Myocyte (in vitro differentiated cells): ENCODE measurements around the gene TANC2. TPM values are rescaled to one million over a fixed set of nuclear protein-coding genes. Genes with fewer than 3 reads are reported as not detected.
"Not testable (repeated sequence)": the region's sequence is repeated elsewhere in the genome, so short reads cannot be mapped to it uniquely, and the experiment has no call there.

ENCODE experiments used
- DNase-seq: peaks from one replicate; pipeline ENCODE4 v3.0.0-alpha.2; 2012; ENCODE audit warnings: low read depth
- total RNA-seq: library from RNA; depleted of rRNA; stranded (reverse); fragments of >200 nt; gene quantifications from 2 replicates; pipeline ENCODE4 v1.2.3, GENCODE V29; 2014

Gene TANC2
- total RNA-seq, 1 donor from 2014 or later: 21.4 TPM

DNA sequence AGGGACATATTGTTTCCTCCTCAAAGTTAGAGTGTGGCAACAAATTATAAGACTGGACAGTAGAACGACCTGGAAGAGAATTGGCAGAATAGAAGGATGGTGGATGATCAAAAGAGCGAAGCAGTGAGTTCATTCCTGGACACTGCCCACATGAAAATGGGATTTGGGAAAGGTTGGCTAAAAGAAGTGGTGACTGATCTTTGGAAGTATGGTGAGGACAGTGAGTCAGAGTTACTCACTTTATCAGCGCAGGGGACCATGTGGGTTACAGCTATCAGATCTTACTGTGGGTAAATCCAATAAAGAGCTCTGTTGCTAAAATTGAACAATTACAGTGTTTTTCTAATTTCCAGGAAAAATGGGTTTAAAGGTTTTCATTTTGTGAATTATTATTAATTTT, 2.7 kb upstream of the TANC2 start:
- DNase-seq: peak; percentile 37

DNA sequence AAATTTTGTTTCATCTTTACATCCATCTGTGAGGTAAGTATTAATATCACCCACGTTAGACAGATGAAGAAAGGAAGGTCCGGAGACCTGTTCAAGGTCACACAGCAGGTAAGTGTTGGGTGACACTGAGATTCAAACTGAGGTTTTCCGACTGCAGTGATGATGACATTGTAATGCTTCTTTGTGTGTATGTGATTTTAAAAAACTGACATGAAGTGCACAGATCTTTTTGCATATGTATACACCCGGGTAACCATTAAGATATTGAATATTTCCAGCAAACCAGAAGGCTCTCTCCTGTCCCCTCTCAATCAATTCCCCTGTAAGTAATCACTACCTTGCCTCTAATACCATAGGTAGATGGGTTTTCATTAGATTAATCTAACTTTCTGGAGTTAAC, 1.5 kb upstream of the TANC2 start:
- no peak for DNase-seq

DNA sequence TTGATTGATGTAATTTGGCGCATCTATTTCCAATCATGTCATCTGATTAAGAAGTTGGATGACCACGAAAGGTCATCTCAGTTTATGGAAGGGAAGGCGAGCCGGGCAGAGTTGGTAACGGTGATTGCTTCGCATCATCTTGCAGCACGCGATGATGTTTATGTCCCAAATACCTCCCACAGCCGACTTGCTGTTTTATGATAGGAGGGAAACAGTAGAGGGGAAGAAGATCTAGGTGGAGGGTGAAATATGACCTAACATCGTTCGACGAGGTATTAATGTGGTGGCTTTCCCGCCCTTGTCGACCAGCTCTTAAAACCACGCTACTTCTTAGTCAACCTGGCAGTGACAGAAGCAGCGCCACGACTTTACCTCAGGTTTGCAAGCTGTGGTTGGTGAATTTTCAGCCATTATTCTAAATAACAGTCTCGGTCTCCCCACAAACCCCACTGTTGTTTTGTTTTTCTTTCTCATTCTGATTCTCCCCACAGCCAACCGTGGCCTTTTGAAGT, 805 bp upstream of the TANC2 start:
- DNase-seq: no peak

DNA sequence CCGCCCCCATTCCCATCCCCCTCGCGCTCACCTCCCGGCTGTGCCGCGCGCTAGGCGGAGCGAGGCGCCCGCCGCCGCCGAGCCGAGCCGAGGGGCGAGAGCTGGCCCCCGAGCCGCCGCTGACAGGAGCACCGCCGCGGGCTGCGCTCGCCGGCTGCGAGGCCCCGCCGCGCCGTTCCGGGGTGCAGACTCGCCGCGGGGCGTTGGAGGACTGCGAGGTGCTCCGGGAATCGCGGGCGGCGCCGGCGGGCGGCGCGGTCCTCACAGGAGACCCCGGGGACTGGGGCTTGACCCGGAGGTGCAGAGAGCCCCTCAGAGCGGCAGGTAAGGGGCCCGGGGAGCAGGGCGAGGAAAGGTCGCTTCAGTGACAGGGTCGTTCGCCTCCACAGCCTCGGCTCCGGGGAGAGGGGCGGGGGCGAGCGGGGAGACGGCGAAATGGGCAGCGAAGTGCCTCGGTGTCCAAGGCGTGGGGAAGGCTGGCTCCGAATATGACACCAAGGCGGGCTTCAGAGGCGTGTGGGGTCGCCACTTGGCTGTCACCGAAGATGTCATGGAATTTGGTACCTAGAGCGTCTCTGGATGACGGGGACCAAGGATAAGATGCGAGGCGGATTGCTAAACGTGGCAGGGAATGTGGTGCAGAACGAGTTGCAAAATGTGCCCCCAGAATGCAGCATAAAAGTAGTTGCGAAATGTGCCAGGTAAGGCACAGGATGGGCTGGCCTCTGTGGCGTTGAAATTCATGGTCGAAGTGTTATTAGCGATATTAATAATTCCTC, 580 bp downstream of the TANC2 start:
- peak; percentile 31 for DNase-seq

DNA sequence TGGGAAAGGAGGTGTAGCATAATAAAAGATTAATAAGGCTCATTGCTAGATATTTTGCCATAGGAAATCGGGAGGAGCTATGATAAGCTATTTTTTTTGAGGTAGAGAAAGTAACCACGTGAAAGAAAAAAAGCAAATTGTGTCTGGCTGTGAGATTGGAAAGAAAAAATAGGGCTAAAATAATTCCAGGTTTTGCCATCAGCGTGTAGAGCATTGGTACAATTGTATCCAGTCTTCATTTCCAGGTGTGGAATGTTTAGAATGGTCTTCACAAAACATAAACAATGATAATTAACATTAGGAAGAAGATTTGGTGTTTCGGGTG, 1.1 kb downstream of the TANC2 start:
- no peak for DNase-seq

DNA sequence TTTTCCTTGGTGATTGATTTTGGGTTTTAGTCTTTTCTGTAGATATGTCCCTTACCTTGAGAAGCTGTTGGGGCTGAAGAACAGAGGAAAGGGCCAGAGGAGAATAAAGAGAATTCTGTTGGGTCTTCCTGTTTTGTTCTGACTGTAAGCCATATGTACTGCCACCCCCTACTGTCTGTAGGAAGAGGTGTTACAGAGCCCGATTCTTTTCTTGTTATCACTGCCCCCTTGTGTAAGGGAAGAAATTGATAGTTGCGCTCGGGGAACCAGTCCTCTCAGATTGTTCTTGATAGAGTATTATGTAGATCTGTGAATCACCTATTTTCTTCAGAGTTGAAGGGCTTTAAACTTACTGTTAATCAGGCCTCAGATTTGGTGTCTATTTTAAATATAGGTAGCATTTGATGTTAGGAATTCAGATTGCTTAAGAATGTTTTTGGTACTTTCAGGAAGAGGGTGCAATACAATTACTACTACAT, 2.4 kb downstream of the TANC2 start:
- peak; percentile 85 for DNase-seq

DNA sequence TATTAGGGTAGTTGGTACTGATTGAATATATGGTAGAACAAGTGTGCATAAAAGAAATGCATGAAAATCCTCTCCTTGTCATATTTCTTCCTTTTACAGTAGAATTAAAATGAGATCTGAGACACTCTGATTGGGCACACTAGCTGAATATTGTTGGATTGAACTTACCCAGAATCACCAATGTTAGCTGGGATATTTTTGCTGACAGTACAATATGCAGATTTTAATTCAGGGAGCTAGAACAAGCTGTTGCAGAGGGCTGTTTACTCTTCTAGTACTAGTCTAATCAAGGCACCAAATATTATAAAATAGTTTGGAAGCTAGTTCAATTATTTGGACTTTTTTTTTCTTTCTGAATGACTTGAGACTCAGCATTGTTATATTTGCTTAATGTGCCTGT, 4.6 kb downstream of the TANC2 start:
- no peak for DNase-seq

DNA sequence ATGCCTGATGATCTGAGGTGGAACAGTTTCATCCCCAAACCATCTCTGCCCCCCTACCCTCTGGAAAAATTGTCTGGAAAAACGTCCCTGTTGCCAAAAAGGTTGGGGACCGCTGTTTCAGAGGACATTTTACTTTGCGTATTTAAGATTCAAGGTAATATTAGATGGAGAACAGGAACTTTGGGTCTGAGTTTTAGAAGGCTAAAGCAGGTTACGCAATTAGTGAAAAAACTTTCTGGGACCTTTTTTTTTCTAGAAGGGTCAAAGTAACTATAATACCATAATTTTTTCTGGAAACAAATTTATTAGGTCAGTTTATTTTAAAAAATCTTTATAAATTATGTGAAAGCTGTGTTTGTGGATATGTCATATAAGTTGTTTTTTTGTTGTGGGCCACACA, 5.8 kb downstream of the TANC2 start:
- DNase-seq: no peak

DNA sequence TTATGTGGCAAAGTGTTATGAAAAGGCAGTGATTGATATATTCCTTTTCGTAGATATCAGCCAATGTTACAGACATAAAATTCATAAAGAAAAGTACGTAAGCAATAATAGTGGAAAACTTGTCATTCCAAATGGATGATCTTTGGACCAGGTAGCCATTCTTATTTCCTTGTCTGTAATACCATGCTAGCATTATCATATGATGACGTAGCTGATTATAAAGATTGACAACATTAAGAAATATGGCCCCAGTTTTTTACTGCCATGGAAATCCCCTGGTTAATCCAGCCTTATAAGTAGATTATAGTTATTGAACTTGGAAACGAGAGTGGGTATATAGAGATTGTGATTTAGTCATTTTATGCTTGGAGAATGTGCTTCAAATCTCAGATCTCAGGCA, 8.8 kb downstream of the TANC2 start:
- no peak for DNase-seq

DNA sequence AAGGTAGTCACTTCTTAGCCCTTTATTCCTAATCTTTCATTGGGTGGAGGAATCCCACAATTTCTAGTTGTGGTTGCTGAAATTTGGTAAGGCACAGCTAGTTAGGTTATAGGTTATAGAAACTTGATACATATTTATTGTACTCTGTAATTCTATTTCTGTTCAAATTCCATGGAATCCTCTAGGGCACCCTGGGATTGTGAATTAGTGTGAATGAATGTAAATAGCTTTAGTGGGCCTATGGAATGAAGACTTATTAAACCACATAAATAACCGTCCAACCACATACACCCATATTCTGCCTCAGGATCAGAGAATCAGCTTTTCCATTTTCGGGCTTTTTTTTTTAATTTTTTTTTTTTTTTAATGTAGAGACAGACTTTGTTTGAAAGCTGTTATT, 9.2 kb downstream of the TANC2 start:
- no peak for DNase-seq

DNA sequence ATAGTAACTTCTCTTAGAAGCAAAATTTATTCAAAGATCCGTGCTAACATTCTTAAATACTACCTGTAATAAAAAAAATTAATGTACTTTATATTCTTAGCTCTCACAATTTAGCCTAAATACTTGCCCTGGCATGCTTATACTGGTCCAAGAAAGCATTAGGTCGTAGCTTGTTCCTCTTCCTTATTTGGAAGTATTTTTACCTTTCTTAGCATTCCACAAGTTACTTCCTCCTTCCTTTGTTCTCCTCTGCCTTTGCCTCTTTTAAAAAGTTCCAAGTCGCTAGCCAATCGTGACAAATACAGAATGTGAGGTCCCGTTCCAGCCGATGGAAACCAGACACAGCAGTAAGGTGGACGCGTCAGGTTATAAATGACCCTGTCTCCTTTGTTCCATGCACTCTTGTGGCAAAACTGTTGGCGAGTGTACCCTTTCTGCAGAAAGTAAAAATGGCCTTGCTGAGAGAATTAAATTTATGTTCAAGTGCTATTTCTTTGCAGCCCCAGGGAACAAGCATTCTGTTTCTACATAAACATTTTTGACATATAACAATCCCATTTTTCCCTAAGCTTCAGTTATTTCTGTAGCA, 10.7 kb downstream of the TANC2 start:
- not testable (repeated sequence) for DNase-seq

DNA sequence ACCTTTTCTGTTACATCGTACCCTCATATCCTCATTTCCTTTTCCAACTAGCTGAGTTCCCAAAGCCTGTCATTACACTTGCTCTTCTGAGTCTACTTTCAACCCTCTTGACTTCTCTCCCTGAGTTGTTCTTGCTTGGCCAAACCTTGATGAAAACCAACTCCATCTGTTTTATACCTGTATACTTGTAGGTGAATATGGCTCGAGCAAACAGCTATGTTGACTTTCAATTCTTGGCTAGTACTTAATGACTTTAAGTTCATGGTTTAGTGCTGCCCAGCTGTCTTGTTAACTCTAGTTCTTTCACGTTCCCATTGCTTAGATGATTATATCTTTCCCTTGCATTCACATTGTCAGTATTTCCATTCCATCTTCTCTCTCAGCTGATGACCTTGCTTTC, 14.8 kb downstream of the TANC2 start:
- DNase-seq: no peak

DNA sequence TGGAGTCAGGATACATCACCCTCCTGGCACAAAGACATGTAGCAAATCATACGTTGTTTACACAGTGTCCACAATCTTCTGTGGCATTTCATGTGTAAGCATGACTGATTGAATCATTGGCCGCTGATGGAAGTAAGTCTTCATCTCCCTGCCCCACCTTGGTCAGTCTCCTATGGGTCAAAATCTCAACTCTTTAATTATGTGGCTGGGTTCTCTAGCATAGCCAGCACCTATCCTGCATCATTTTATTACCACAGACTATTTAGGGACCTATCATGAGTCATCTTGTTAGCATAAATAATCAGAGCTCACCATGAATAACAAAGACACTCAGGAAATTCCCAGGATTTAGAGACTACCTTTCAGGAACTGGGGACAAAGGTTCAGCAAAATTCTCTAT, 15.9 kb downstream of the TANC2 start:
- no peak for DNase-seq

DNA sequence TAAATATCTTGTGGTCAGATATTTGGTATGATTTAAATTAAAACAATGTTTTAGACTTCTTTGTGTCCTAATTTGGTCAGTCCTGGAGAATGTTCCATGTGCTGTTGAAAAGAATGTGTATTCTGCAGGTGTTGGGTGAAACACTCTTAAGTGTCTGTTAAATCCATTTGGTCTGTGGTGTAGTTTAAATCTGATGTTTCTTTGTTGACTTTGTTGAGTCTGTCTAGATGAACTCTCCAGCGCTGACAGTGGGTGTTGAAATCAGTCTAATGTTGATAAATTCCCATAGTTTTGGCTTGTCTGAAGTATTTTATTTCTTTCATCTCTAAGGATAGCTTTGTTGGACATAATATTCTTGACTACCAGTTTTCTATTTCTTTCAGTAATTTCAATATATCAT, 18.8 kb downstream of the TANC2 start:
- no peak for DNase-seq

DNA sequence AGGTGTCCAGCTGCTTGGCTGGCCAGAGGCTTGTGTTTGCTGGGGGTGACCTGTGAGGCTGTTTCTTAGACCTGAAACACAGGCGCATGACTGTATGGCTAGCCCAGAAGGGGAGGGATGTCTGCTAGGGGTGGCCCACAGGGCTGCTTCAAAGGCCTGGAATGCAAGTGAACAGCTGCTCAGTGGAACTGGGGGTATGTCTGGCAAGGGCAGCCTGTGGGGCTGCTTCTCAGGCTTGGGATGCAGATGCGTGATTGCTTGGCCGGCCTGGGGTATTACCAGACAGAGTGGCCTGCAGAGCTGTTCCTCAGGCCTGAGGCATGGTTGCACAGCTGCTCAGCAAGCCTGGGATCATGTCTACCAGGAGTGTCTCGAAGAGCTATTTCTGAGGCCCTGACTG, 20.5 kb downstream of the TANC2 start:
- DNase-seq: peak; percentile 93

DNA sequence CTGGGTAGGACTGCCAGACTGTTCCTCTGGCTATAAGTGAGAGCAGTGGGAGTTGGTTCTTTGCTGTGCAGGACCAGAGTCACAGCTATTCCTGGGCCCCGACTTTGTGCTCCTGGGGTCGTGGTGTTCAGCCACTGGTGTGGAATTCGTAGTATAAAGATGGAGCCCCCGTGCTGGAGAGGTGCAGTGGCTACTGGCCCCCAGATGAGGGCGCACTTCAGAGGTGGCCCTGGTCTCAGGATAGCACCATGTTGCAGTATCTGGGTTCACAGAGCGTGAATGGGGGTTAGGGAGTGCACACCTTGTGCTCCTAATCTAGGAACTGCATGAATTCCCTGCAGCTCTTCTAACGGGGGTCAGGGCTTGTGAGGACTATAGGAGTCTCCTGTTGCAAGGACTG, 21.1 kb downstream of the TANC2 start:
- no peak for DNase-seq

DNA sequence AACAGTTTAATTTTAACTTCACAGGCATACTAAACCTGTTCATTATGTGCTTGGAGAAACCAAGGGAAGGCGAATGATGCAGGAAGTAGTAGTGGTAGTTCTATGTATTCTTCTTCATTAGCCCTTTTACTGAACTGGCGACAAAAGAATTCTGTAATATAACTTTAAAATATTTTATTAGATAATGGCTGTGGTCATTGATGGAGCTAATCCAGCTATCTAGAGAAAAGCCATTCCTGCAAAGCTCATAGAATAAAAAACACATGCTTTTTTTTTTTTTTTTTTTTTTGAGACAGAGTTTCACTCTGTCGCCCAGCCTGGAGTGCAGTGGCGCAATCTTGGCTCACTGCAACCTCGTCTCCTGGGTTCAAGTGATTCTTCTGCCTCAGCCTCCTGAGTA, 23.5 kb downstream of the TANC2 start:
- no peak for DNase-seq

DNA sequence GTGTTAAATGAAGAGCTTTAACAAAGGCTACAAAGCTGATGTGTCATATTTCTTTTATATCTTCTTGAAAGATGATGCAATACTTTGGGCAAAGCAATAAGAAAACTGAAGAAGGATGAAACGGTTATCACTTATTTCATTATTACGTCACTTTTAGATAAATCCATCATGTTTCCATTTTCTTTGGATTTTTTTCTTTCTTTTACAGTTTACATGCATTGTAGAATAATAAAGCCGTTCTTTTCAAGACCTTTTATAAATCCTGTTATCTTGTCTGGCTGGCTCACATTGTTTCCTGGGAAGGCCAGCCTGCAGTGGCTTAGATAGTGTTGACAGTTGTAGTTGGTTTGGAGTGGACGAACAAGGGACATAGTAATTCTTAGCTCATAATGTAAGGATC, 28.9 kb downstream of the TANC2 start:
- DNase-seq: no peak

DNA sequence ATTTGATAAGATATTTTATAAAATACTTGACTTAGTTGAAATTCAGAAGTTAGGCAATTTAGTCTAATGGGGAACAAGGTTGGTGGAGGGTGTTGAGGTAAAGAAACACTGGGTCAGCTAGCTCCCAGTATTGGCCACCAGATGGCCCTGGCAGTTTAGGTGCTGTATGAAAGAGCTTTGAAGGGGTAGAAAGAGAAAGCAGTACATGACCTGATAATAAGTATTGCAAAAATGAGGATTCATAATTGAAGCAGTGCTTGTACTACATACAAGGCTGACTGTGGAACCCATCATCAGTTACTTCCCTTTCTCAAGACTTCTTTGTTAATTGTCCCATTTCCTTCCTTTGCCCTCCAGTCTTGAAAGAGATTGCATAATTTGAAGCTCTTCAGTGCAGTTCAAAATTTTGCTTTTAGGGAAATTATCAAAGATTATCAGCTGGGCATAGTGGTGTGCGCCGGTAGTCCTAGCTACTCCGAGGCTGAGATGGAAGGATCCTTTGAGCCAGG, 29.4 kb downstream of the TANC2 start:
- DNase-seq: peak; percentile 41

DNA sequence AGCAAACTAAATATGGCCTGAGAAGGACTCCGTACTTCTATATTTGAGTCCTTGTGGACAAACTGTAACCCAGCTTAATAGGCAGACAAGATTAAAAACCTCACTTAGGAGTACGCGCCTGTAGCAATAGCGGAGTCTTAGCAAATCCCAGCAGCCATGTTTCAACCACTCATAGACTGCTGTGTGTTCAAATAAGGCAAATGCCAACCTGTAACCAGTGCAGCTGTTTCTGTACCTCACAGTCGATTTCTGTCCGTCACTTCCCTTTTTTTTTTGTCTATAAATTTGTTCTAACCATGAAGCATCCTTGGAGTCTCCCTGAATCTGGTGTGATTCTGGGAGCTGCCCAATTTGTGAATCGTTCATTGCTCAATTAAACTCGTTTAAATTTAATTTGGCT, 30.2 kb downstream of the TANC2 start:
- no peak for DNase-seq

DNA sequence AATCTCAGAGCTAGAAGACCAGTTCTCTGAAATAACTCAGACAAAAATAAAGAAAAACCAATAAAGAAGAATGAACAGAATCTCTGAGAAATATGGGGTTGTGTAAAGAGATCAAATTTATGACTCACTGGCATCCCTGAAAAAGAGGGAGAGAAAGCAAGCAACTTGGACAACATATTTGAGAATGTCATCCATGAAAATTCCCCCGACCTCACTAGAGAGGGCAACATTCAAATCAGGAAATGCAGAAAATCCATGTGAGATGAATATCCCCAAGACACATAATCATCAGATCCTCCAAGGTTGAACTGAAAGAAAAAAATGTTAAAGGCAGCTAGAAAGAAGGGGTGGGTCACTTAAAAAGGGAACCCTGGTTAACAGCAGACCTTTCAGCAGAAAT, 32.1 kb downstream of the TANC2 start:
- no peak for DNase-seq

DNA sequence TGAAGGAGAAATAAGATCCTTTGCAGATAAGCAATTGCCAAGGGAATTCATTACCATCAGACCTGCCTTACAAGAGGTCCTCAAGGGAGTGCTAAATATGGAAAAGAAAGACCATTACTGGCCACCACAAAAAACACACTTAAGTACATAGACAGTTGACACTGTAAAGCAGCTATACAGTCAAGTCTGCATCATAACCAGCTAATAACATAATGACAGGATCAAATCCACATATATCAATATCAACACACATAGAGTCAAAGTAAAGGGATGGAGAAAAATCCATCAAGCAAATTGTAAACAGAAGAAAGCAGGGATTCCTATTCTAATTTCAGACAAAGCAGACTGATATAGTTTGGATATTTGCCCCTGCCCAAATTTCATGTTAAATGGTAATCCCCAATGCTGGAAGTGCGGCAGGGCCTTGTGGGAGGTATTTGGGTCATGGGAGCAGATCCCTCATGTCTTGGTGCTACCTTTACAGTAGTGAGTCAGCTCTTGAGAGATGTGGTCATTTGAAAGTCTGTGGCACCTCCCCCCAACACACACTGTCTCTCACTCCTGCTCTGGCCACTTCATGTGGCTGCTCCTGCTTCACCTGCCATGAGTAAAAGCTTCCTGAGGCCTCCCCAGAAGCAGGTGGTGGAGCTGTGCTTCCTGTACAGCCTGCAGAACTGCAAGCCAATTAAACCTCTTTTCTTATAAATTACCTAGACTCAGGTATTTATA, 32.8 kb downstream of the TANC2 start:
- DNase-seq: no peak
